GM03348 (cell line): Measurements from ENCODE around the gene HOXA6.

ENCODE experiments used
- DNase-seq: peaks from one replicate; pipeline ENCODE4 v3.0.0; 2012; ENCODE audit warnings: low spot score

Gene HOXA6

GRCh38 chr7:27137640-27138315, 9.8 kb downstream of the HOXA6 start:
- no peak for DNase-seq

DNA sequence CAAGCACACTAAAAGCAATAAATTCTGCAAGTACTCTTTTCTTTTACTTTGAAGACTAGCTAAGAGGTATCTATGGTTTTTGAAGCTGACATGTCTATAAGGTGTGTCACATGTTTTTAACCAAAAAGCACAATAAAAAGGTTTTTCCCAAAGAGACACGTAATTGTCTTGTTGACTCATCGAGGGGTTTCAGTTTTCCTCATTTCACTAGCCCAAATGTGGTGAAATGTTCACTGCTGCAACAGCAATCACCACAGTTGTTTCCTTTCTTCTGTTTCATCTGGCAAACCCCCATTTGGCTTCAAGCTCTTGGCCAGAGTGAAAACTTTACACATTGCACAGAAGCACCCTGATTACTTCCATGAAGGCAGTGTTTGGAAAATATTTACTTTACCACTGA, 13.2 kb downstream of the HOXA6 start:
- peak; percentile 83 for DNase-seq

- no peak for DNase-seq
These were observed 14.0 kb downstream of the HOXA6 start for GRCh38 chr7:27133409-27134231.

GRCh38 chr7:27132978-27133377, 14.6 kb downstream of the HOXA6 start:
- no peak for DNase-seq

GRCh38 chr7:27132214-27132613, 15.4 kb downstream of the HOXA6 start:
- no peak for DNase-seq

DNA sequence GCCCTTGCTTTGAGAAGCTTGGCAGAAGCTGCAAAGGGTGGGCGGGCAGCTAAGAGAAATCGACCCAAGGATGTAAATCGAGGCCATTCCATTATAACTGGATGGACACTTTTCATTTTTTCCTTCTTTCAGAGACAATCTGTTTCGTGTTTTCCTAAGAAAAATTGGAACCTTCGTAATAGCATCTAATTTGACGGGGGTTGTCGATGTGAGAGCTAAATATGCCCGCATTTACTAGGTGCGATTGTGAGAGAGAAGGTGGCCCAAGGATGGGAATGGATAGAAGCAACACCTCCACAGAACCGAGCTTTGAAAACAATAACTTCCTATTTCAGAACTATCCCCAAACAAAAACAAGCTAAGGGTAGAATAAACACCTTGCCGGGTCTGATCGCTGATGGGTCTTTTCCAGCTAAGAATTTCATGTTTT, 16.2 kb downstream of the HOXA6 start:
- no peak for DNase-seq

GRCh38 chr7:27130540-27131389, 16.8 kb downstream of the HOXA6 start, which contains the start of gene HOXA4:
HOXA4 (minus strand) TSS chr7:27130757; CDS start chr7:27130733, 24 bp downstream.
- peak; percentile 98 for DNase-seq

- peak; percentile 79 for DNase-seq
These were observed 17.6 kb downstream of the HOXA6 start for GRCh38 chr7:27129729-27130539.

DNA sequence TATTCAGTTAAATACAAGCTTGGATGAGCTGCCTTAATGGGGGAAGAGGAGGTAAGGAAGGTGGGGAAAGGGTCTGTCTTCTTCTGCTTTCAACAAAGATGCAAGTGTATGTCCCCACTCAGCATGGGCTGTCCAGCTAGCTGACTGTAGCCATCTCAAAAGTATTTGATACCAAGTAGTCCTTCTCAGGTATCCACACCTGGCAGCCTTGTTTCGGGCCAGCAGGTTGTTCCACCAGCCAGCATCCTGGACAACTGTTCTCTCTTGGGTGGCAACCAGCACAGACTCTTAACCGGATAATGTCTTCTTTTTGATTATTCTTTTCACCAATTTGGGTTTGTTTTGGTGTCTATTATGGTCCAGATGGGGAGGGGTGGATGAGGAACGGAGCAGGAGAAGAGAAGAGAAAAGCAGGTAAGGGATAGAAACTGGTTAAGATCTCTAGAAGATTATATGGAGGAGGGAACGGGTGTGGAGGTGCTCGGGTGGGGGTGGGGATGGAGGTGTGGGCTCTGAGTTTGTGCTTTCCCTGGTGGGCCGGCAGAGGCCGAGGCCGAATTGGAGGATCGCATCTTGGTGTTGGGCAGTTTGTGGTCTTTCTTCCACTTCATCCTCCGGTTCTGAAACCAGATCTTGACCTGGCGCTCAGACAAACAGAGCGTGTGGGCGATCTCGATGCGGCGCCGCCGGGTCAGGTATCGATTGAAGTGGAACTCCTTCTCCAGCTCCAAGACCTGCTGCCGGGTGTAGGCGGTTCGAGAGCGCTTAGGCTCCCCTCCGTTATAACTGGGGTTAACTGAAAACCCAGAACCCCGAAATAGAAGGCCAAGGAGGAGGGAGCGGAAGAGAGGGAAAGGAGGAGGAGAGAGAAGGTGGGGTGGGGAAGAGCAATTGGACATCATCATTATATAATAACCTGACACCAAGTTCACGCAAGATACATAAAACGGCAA, 18.5 kb downstream of the HOXA6 start:
- no peak for DNase-seq

DNA sequence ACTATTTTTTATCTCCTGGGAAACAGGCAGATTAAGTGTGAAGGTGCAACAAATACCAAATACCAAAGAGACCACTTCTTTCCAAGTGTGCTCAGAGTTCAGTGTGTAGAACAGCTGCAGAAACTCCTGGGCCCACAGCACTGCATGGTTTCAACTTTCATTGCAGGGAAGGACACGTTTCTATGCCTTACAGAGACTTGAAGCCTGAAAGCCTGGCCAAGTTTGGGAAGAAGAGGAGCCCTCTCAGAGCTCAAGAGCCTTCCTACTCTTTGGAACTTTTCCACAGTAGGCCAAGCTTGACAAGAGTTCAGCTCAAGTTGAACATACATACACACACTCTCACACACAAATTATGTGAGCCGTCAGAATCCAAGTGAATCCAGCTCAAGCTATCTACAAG, 19.5 kb downstream of the HOXA6 start:
- no peak for DNase-seq

GRCh38 chr7:27126596-27127327, 20.8 kb downstream of the HOXA6 start:
- no peak for DNase-seq

DNA sequence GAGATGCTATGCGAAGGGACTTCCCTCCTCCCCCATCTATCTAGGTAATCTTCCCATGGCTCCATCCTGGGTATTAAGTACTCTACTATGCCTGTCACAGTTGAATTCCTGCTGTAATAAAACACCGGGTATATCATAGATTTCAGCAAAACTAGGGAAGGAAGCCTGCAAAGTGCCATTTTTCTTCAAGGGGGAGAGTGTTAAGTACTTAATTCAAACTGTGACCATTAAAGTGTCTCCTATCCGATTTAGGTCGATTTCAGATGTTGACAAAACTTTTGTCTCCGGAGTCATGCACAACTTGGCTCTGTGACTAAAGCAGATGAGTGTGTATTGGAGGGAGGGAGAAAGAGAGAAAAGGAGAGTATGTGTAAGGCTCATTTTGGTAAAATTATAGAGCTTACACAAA, 21.6 kb downstream of the HOXA6 start:
- no peak for DNase-seq

DNA sequence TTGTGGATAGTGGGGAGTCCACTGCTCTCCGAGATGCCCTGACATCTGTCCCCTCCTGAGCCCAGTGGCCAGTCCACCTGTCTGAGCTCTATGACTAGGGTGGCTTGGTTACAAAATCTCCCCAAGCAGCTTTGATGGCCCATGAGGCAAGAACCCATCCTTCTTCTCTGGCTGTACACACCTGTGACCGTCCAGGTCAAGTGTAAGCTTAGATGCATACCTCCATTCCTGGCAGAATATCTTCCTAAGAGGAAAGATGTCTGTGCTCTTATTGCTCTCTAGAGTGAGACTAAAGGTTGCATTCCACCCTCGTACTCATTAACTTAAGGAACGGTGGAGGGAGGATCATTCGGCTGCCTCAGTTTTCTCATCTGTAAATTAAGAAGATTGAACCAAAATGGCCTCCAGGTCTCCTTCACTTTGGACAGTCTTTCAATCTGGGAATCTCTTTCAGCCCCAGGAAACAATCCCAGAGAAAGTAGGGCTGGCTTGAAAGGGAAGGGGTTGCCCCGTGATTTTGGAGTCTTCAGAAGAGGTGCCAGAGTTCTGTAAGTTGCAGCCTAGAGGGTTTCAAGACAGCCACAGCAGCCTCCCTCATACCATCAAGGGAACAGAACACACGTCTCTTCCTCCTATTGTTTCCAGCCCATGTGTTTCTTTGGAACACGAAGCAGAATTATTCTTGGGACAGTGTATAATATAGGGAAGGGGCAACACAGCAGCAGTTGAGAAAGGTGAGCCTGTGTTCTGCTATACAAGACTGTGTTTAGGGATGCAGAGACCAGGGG, 22.5 kb downstream of the HOXA6 start:
- DNase-seq = no peak

DNA sequence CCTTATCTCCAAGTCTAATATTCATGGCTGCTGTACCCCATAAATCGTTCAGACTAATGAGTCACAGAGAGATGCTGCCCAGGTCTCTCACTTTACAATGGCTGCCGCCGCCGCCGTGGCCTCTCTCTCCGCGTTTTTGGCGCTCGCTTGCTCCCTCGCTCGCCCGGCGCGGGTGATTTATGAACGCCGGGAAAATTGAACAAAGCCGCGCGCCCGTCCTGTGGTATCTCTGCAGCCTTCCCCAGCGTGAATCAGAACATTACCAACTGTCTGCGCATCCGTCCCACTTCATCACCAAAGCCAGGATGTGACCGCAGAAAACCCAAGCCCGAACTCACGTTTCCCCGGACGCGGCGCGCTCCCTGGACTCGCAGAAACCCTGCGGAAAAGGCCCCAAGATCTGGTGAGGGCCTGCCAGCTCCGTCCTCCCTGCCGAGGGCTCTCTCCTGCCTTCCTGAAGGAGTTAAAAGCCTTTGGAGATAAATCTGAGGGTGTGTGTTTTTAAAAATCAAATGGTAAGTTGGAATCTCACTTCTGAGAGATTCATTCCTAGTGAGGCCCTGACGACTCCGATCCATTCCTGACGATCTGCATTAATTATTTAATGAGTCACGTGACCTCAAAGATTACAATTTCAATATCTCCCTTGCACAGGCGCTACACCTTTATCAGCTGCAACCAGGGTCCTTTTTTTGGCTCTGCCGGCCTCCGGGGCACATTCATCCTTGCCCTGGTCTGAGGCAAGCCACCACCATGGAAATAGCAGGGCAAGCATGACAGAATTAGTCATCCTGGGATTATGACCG, 23.3 kb downstream of the HOXA6 start:
- DNase-seq = no peak

DNA sequence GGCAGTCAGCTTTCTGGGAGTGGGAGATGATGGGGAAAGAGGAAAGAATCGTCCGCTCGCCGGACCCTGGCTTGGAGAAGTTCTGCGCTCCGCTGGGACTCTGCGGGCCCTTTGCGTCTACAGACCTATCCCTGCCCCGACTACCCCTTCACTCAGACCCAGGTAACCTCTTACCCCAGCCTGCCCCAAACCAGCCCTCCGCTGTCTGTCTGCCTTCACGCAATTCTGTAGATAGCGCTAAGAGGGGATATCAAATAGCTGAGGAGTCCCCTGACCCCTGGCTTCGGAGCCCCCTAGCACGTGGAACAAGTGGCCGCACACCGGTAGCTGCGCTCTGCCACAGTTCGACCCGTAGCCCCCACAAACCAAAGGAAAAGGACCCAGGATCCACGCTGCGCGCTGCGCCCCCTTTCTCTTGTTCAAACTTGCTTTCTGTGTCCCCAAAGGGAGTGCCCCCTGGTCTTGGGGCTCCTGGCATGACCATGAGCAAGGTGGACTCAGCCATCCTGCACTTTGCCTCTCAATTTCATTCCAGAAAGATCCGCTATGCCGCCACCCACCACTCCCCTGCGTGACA, 24.0 kb downstream of the HOXA6 start:
- no peak for DNase-seq

DNA sequence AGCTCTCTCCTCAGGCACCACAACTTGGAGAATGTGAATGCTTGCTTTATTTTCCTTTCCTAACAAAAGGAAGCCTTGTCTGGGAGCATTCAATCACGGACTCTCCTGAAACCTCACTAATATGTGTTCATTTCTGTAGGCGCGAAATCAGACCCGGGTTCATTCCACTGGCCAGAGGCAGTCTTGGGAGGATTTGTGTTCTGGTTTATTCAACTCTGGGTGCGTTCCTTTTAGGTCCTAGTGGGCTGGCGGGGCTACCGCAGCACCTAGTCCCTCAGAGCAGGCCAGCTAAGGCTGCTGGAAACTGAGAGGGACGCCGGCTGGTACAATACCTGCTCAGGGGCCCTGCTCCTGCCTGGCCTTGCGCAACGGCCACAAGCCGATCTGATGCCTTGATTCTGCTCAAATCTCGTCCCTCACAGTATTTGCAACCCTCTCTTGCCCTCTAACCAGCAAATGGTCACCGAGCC, 24.5 kb downstream of the HOXA6 start:
- DNase-seq = no peak

DNA sequence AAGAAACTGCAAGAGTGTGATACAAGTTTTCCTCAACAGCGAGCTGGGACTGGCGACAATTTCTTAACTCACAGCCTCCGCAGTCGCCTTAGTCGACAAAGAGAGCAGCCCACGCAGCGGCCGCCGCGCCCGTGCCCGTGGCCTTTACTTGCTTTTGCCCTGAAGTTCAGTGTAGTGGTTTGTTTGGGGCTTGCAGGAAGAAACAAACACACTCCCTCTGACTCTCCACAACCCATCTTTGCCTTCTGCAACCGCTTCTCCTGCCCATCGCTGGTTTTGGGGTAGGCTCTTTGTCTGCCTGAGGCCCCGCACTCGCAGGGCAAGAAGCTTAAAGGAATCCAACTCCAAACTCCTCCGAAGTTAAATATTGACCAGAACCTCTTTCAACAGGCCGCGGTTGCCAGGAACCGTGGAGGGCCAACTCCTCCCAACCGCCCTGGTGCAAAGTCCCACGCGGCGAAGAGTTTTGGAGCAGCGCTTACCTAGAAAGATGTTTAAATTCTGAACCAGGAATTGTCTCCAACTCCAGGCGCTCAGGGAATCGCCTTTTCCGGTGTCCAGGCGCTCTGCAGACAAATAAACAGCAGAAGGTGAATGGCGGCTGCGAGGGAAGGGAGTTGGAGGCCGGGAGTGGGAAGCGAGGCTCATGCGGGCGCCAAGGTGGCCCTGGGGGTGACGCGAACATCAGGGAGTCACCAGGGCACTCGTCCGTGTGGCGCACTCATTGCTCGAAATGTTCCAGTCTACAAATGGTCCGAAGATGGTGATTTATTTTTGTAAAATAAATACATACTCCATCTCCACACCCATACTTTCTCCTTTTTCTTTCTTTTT, 25.3 kb downstream of the HOXA6 start:
- no peak for DNase-seq
